Raji (cell line): ENCODE results near the gene ANKRD2.

Source experiments
- POLR2A ChIP-seq: IDR thresholded peaks from 2 replicates; pipeline ENCODE4 v1.6.1; 2011; ENCODE audit warnings: low read depth, low read length, control low read depth; ENCODE audit not compliant: insufficient read depth

ANKRD2 gene

DNA sequence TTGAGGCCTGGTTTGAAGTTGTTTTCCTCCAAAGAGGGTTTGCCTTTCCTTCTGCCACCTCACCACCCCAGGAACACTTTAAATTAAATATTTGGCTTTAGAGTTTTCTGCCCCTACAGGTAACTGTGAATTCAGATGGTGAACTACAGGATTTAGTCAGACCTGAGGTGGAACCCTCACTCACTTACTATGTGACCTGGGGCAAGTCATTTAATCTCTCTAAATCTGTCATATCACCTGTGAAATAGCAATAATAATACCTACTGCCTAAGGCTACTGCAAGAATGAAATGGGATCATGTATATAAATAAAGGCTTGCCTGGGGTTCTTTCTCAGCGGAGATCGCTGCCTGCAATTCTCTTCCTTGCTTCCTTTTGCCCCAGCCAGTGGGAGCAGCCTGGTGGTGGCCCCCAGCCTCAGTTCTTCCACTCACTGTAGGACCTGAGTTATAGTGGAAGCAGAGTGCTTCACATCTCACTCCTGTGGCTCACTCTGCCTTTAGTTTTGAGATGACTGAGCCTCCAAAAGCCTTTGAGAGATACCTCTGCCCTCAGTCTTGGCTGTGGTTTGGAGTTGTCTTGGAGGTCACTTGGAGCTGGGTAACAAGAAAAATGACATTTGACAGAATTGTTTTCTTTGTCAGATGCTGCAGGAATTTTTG, 6.1 kb upstream of the ANKRD2 start:
- TF ChIP-seq POLR2A = no peak

DNA sequence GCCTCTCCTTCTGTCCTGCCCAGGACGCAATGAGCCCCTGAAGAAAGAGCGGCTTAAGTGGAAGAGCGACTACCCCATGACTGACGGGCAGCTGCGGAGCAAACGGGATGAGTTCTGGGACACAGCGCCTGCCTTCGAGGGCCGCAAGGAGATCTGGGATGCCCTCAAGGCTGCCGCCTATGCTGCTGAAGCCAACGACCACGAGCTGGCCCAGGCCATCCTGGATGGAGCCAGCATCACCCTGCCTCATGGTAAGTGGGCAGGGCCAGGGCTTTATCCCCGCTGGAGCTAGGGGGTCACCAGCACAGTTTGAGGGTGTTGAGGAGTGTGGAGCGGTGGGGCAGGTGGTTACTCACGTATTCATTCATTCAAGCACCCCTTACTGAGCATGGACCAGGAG, 4.7 kb upstream of the ANKRD2 start:
- TF ChIP-seq POLR2A = no peak

DNA sequence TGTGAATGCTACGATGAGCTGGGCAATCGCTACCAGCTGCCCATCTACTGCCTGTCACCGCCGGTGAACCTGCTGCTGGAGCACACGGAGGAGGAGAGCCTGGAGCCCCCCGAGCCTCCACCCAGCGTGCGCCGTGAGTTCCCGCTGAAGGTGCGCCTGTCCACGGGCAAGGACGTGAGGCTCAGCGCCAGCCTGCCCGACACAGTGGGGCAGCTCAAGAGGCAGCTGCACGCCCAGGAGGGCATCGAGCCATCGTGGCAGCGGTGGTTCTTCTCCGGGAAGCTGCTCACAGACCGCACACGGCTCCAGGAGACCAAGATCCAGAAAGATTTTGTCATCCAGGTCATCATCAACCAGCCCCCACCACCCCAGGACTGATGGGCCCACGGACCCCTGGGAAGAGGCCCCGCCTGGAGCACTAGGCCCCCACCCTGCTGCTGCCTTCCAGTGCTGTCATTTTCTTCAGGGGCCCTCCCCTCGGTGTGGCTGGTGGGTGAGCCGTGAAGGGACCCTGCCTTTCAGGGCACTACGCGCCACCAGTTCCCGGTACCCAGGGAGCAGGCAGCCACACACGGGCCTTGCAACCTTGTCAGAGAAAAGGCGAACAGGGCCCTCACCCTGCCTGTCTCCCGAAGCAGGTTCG, 2.3 kb upstream of the ANKRD2 start:
- TF ChIP-seq POLR2A = no peak

DNA sequence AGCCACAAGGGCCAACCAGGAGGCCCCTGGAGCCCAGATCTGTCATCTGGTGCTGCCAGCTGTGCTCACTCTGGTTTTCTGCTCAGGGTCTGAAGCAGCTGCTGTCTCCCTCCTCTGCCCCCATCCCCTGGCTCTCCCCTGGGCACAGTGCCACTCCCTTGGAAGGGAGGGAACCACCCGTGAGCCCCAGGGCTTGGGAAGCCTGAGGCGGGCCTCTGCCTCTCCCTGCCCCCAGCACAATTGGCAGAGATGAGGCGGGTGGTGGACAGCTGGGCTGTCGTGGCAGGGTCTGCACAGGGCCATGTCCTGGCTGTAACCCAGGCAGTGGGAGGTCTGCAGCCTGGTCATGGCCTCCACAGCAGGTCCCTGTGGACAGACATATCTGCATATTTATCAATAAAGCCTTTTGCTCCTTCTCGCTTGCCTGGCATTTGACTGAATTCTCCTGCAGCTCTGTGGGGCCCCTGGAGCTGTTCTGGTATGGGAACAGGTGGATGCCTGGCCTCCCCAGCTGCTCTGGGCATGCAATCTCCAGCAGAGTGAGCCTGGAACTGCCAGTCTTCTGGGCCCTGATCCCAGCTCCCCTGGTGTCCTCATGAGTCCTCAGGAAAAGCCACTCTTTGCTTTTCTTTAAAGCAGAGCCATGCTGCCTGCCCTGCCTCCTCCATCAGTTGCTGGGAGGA, 1.6 kb upstream of the ANKRD2 start:
- TF ChIP-seq POLR2A = no peak

DNA sequence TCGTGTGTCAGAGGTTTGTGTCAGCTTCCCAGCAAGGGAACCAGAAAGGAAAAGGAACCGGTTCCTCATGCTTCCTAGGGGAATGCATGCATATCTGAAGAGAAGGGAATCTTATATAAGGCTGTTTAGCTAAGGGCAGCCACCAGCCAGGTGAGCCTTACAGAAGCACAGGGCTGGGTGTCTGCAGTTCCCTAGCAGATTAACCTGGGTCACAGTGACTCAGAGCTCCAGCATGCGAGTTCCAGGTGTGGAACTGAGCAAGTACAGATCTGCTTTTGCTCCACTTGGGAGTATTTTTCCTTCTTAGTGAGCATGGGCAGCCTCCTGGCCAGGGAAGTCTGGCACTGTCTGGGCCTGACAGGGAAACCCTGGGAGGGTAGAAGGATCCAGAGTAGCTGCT, 957 bp upstream of the ANKRD2 start:
- no peak for TF ChIP-seq POLR2A

DNA sequence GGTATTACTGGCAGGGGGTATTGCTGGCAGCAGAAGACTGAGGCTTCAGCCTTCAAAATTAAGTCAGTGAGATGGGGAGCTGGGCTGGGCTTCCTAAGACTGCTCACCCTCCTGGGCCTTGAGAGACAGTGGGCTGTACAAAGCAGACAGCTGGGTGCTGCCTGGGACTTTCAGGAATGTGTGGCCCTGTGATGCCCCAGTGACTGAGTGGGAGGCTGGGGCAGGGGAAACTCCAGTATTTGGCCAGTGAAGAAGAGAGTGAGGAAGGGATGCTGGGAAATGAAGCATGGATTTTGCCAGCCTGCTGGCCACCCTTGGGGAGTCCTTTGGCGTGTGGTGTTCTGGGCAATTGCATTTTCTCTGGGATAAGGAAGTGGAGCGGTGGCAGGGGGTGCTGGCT, 442 bp downstream of the ANKRD2 start:
- no peak for TF ChIP-seq POLR2A

DNA sequence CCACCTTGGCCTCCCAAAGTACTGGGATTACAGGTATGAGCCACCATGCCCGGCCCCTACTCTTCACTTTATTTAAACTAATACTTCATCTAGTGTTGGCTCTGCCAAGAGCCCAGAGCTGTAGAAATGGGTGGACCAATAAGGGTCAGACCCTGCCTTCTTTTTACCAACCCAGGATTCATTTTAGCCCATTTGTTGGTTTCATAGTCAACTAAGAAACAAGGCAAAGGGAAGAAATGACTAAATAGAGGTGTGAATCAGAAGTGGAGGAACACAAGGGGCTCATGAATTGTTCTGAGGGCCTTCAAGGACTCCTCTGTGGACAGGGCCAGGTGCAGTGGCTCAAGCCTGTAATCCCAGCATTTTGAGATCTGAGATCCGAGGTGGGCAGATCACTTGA, 1.1 kb downstream of the ANKRD2 start:
- no peak for TF ChIP-seq POLR2A

DNA sequence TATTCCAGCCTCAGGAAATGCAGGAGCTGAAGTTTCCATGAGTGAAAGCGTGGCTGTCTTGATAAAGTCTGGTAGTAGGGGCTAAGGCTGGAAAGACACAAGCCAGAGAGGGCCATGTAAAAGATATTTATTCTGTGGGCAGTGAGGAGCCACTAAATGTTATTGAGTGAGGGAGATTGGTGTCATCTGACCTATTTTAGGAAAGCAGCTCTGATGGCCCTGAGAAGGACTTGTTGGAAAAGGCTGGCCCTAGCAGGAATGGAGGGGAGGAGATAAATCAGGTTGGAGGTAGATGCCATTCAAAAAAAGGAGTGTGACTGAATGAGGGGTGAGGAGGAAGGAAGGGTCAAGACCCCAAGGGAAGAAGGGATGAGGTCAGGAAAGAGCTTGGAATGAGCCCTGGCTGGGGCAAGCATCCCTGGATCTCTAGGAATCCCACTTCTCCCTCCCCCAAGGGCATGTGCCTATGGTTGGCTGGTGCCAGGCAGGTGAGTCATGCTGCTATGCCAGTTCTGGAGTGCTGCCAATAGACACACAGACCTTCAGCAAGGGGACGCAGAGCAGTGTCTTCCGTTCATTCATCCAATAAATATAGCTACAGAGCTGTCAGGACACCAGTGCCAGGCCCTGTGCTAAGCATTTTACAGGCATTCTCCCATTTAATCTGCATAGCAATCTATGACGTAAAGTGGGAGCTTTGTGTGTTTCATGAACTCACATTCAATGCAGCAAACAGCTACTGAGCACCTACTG, 2.0 kb downstream of the ANKRD2 start:
- no peak for TF ChIP-seq POLR2A

DNA sequence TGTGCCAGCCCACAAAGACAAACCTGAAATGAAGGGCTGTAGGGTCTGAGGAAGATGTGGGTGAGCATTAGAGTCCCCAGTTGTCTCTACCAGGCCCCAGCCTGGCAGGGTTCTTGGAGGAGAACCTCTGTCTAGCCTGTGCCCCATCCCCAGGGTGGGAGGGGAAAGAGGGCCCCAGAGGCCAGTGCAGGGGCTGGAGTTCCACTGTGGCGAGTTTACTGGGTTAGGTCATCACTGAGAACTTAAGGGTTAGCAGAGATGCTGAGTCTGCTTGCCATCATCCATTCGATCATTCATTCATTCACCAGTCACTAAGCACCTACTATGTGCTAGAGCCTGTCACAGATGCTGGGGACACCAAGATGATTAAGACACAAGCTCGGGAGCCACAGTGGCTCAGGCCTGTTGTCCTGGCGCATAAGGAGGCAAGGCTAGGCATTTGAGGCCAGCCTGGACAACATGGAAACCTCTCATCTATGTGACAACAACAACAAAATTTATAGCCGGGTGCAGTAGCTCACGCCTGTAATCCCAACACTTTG, 2.6 kb downstream of the ANKRD2 start:
- no peak for TF ChIP-seq POLR2A

DNA sequence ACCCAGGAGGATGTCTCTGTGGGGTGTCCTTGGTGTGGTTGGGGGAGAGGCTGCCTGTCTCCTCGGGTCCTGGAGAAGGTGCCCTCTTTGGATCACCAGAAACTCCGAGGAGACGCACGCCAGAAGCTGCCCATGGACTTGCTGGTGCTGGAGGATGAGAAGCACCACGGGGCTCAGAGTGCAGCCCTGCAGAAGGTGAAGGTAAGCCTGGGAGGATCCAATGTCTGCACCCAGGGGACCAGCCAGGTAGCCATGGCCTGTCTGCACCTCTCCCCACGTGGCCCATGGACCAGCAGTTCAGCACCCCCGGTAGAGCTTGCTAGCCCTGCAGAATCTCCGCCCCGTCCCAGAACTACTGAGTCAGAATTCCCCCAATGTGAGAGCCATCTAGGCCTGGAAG, 5.1 kb downstream of the ANKRD2 start:
- TF ChIP-seq POLR2A = no peak

DNA sequence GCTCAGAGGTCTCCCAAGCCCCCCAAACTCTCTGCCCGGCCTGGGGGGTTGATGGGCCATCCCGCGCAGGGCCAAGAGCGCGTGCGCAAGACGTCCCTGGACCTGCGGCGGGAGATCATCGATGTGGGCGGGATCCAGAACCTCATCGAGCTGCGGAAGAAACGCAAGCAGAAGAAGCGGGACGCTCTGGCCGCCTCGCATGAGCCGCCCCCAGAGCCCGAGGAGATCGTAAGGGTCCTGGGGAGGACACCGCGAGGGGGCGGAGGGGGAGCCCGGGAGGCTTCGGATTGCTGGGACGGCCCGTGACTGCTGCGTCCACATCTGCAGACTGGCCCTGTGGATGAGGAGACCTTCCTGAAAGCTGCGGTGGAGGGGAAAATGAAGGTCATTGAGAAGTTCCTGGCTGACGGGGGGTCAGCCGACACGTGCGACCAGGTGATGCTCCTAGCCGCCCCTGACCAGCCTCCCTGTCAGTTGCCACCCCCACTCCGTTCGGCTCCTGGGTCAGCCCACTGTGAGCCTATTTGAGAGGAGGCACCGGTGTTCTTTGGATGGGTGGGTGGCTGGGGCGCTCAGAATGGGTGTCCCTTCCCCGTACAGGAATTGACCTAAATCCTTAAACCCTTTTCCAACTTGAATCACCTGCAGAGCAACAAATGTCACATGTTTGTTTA, 5.7 kb downstream of the ANKRD2 start:
- TF ChIP-seq POLR2A = no peak

DNA sequence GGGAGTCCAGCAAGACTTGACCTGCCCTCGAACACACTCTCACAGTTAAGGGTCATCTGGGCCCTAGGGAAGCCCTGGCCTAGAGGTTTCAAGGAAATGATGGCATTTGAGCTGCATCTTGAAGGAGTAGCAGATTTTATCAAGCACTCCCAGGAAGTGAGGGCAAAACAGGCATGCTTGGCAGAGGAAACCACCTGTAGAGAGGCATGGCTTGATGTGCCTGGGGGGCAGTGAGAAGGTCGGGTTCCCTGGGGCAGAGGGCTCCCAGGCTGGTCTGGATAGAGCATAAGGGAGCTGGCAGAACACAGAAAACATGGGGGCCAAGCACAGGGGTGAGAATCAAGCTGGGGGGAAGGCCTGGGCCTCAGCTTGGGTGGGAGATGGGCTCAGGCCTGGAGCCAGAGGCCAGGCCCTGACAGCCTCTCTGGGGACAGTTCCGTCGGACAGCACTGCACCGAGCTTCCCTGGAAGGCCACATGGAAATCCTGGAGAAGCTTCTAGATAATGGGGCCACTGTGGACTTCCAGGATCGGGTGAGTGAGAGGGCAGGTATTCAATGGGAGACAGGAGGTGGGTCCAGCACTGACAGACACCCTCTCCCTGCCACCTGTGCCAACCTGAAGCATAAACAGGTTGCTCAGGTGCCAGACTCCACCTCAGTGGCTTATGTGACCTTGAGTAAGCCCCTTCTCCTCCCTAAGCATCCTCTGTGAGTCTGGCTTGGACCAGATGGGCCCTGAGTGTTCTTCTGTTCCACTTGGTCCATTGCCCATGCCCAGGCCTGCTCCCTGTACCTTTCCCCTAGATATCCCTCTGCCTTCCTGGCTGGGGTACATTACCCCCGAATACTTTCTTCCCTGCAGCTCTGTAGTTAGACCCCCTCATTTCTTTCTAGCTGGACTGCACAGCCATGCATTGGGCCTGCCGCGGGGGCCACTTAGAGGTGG, 8.1 kb downstream of the ANKRD2 start:
- TF ChIP-seq POLR2A = no peak

DNA sequence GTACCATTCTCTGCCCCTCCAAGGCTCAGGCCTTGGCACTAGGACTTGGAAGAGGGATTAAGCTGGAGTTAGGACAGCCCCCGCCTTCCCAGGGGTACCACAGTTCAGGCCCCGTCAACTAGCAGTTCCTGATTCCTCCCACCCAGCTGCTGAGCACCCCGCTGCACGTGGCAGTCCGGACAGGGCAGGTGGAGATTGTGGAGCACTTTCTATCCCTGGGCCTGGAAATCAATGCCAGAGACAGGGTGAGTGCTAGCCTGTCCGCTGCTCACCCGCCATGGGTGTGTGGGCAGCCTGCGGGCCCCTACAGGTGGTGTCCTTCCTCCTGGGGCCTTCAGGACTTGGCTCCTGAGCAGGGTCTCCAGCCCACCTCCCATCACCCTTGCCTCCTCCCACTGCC, 9.6 kb downstream of the ANKRD2 start:
- no peak for TF ChIP-seq POLR2A

DNA sequence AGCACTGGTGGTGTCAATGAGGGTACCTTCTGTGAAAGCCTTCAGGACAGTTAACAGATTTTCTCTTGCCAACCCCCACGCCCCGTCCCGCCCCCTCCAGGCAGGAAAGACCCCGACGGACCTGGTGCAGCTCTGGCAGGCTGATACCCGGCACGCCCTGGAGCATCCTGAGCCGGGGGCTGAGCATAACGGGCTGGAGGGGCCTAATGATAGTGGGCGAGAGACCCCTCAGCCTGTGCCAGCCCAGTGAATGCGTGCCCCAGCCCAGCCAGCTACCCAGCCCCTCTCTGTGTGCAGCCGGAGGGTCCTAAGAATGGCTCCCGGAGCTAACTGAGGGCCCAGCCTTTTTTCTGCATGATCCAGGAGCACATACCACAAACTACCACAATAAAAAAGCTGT, 10.9 kb downstream of the ANKRD2 start:
- TF ChIP-seq POLR2A = no peak
